Astrocyte of the cerebellum (primary cell): ENCODE results near the gene FOXR1.

Experiments
- DNase-seq: peaks from one replicate; pipeline ENCODE4 v3.0.0-alpha.2; 2011; ENCODE audit warnings: low read depth
- H3K4me3 ChIP-seq: 2 replicates; pipeline ENCODE4 v1.5.1; 2011; ENCODE audit warnings: mild to moderate bottlenecking, low read depth, low read length, moderate library complexity
- in situ Hi-C: cut with HindIII; loops from 2 replicates; pipeline ENCODE4 v1.10.0; 2017; ENCODE audit warnings: low sequenced_read_pairs
- TF ChIP-seq, protein P1 (sequence below): IDR thresholded peaks from 2 replicates; pipeline ENCODE4 v1.5.1; 2012; ENCODE audit warnings: low read length, low read depth, moderate library complexity, mild to moderate bottlenecking; ENCODE audit errors: missing control alignments

Gene FOXR1

DNA sequence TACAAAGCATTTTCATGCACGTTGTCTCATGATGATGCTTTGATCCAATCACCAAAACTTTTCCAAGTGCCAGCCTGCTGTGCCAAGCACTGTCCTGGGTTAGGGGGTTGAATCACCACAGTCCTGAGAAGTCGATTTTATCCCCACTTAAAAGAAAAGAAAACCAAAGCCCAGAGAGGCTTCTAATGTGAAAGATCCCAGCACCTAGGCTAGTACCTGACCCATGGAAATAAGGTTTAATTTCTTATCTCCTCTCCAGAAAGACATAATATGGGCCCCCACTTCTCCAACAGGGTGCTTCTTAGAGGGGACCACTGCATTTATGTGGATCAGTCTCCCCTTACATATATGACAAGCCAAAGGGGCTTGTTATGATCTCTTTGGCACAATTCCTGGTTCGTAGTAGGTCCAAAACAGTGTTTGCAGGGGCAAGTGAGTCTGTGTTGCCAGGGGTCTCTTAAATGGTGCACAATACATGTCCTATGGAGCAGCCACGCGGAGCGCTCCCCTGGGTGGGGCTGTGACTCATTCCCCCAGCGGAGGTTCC lies 43.9 kb upstream of the FOXR1 start:
- in situ Hi-C loops, result no loop called here
- TF ChIP-seq, protein P1, sequence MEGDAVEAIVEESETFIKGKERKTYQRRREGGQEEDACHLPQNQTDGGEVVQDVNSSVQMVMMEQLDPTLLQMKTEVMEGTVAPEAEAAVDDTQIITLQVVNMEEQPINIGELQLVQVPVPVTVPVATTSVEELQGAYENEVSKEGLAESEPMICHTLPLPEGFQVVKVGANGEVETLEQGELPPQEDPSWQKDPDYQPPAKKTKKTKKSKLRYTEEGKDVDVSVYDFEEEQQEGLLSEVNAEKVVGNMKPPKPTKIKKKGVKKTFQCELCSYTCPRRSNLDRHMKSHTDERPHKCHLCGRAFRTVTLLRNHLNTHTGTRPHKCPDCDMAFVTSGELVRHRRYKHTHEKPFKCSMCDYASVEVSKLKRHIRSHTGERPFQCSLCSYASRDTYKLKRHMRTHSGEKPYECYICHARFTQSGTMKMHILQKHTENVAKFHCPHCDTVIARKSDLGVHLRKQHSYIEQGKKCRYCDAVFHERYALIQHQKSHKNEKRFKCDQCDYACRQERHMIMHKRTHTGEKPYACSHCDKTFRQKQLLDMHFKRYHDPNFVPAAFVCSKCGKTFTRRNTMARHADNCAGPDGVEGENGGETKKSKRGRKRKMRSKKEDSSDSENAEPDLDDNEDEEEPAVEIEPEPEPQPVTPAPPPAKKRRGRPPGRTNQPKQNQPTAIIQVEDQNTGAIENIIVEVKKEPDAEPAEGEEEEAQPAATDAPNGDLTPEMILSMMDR, result no peak
- peak overlapping the region; percentile 66 for H3K4me3 ChIP-seq
- DNase-seq, result no peak

DNA sequence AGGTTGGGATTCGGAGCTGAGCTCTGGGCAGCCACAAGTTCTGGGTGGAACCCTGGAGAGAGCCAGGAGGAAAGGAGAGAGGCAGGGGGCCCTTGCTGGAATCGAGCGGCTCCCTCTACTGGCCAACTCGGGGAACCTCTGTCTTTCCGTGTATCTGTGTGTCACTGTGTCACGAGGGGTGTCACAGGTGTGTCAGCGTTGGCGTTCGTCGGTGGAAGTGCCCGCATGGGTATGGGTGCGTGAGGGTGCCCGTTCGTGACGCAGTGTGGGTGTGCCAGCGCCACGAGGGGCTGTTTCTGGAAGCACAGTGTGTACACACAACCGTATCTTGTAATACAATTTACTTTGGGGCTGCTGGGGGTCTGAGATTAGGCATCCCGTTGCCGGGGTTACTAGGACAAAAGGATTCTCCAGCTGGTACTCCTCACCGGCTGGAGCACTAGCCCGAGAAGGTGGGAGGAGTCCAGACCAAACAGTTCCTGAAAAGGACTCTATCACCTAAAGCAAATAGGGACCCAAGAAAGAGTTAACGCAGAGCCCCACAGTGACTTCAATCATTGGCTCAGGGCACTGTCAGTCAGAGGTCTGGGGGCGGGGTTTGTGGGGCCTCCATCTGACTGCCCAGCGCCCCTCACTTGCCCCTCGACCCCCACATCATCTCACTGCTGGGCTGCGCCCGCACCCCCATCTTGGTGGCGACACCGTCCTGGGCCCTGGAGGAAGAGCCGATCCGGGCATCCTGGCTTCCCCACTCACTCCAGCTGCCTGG lies 43.3 kb upstream of the FOXR1 start:
- TF ChIP-seq, protein P1, result peak; percentile 93
- H3K4me3 ChIP-seq, result peak overlapping the region; percentile 66
- in situ Hi-C loops, result no loop called here
- no peak for DNase-seq

DNA sequence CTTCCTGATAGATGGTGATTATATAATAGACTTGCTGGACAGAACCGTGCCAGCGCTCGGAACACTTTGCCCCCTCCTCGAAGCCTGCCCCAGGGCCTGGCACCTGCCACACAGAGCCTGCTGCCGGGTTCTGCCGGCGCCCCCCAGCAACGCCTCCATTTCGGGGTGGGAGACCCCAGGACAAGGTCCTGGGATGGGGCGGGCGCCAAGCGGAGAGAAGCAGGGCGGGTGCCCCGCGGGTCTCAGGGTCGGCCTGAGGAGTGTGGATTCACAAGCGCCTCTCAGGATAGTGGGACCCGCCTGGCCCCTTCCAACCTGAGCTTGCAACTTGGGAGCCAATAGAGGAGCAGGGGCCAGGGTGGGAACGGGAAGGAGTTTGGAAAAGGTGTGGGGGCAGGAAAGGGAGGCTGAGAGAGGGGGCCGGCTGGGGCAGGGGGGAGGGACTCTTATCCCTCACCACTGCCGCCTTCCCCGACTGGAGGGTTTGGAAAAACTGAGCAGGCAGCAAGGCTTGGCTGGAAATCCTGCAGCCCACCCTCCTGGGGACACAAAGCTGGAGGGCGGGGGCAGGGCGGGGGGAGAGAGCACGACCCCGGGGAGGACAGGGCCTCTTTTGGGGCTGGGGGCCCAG lies 42.6 kb upstream of the FOXR1 start:
- no peak for DNase-seq
- TF ChIP-seq, protein P1, result peak; percentile 10
- in situ Hi-C loops, result no loop called here
- H3K4me3 ChIP-seq, result peak overlapping the region; percentile 66

DNA sequence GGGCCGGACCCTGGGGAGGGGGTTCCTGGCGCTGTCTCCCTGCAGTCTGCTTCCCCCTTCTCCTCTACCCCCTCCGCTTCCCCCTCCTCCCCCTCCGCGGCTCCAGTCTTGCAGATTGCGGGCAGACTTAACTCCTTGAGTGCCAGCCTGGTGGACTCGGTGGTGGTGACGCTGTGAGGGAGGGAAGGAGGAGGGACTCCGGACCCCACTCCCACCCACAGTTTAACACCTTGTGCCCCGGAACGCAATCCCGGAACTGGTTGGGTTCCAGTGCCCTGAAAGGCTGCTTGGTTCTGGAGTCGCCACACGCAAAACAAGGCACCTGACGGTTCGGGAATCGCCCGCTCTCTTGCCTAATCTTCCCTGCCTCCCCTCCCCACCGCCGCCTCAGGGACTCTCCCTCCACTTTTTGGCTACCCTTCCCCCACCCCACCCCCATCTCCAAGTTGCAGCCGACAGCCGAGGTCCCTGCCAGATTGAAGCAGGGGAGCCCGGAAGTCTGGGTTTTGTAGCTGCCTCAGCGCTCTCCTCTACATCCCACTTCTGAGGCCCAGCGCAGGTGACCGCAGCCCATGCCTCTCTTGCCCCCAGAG lies 42.0 kb upstream of the FOXR1 start:
- peak overlapping the region; percentile 66 for H3K4me3 ChIP-seq
- in situ Hi-C loops, result no loop called here
- TF ChIP-seq, protein P1, result no peak
- DNase-seq, result peak; percentile 70

DNA sequence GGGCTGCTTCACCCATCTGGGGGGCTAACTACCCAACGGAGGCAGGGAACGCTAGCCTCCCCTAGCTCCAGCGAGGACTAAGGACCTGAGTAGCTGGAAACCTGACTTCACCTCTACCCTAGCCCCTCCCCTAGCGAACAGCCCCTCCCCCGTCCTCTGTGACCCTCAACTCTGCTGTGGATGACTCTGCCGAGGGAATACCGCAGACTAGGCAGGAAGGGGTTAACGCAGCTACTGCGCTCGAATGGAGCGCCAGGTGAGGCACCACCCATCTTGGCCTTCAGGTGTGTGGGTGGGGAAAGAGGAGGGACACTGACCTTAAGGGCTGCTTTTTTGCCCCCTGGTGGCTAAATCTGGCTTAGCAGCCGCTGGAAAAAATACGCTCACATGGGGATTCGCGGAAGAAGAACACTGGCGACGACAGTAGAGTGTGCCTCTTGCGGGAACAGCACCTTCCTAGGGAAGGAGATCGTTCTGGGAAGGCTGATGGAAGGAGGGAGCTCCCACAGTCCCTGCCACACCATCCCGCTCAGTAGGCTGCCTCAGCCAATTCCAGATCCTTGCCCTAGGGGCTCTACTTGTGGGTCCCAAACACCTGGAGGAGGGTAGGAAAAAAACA lies 41.4 kb upstream of the FOXR1 start:
- peak overlapping the region; percentile 66 for H3K4me3 ChIP-seq
- TF ChIP-seq, protein P1, result peak; percentile 93
- in situ Hi-C loops, result no loop called here
- DNase-seq, result no peak

DNA sequence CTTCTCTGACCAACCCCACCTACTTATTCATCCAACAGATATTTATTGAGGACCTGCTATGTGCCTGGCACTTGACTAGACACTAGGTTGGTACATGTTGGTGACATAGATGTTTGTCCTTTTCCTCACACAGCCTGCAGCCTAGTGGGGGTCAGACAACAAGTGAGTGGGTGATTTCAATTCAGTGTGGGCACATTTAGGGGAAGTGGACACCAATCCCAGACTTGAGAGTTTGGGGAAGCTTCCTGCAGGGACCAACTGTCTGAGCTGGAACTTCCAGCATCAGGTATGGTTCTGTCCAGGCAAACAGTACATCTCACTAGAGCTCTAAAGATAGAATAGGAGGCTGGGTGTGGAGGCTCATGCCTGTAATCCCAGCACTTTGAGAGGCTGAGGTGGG lies 40.0 kb upstream of the FOXR1 start:
- TF ChIP-seq, protein P1, result no peak
- in situ Hi-C loops, result no loop called here
- H3K4me3 ChIP-seq, result no peak overlapping the region
- no peak for DNase-seq
